NCI-H146 treated with DMSO at 0.1 percent for 48 hours (cell line): ENCODE data around the gene TBC1D10B.
A peak's percentile ranks its signal among the peaks of the same experiment; 100 is the strongest.
"Not testable (repeated sequence)": the region's sequence is repeated elsewhere in the genome, so short reads cannot be mapped to it uniquely, and the experiment has no call there.

ENCODE experiments used
- DNase-seq: peaks from one replicate; lab custom pipeline; 2025; ENCODE audit not compliant: unreplicated experiment; lab: John Stamatoyannopoulos, UW

TBC1D10B gene

DNA sequence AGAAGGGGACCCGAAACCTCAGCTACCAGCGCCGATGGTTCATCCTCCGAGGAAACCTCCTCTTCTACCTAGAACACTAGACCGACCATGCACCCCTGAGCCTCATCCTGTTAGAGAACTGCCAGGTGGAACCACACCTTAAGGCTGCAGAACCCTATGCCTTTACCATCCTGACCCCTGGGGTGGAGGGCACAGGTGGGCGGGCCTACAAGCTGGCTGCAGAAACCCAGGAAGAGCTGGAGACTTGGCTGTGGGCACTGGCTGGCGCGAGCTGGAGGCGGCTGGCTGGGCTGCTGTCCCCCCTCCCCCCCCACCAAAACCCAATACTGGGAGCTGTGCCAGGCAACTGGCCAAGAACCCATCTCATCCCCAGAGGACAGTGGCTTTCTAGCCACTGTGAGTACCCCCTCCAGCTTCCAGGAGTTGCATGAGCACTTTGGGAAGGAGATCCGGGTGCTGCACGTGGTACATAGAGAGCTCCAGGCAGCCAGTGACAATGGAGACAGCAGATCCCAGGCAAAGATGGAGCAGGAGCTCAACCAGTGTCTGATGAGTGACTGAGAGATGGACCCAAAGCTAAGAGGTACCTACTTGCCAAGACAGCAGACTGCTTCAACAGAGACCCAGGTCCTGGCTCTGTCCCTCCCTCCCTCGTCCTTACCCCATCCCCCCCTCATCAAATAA, 13.8 kb downstream of the TBC1D10B start:
- DNase-seq: no peak

DNA sequence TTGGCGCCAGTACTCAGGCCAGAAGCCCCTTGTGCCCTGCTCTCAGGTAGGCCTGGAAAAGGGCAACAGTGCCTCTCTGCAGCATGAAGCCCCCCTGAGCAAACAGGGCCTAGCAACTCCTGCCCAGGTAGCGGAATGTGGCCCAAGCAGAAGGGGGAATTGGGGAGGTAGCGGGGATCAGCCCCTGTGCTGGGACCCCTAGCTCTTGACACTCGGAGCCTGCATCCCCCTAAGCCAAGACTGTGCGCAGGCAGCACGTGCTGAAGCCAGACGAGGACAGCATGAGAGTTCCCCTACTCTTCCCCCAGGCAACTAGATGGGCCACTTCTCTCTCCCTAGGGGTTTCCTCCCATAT, 14.4 kb downstream of the TBC1D10B start:
- DNase-seq: no peak

DNA sequence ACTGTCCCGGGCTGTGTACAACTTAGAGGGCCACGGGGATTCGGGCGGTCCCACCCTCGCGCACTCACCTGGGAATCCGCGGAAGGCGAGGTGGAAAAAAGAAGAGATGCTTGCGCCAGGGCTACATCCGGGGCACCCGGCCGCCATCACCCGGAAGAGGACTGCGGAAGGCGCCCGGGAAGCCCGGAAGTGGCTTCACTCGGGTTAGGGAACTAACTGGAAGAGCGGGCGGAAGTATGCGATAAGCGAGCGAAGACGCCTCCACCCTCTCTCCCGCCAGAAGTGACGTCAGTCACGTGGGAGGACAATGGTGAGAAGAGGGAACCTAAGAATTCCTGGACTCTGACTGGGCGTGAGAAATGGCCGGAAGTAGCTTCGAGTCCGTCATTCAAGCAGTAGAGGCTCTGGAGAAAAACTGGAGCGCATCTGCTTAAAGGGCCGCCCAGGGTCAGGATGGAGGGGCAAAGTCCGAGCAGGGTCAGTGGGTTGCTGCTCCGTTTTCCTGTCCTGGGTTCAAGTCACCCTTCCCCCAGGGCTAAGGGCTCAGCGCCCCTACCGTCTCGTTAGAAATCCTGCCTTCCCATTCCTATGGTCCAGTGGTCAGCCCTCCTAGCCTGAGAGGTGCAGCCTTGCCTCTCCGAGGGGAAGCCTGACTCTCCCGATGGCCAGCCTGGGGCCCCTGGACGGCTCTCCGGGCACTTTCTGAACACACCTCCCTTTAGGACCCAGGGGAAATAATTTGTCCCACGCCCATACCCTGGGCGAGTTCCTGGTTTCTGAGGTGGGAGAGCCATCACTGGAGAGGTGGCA, 14.9 kb downstream of the TBC1D10B start, which contains the start of gene CD2BP2:
Gene CD2BP2, minus strand, starts transcription at position 165 of the 810 bp plus-strand sequence. CDS start 627 bp downstream, outside the sequence.
- DNase-seq: peak; percentile 98

DNA sequence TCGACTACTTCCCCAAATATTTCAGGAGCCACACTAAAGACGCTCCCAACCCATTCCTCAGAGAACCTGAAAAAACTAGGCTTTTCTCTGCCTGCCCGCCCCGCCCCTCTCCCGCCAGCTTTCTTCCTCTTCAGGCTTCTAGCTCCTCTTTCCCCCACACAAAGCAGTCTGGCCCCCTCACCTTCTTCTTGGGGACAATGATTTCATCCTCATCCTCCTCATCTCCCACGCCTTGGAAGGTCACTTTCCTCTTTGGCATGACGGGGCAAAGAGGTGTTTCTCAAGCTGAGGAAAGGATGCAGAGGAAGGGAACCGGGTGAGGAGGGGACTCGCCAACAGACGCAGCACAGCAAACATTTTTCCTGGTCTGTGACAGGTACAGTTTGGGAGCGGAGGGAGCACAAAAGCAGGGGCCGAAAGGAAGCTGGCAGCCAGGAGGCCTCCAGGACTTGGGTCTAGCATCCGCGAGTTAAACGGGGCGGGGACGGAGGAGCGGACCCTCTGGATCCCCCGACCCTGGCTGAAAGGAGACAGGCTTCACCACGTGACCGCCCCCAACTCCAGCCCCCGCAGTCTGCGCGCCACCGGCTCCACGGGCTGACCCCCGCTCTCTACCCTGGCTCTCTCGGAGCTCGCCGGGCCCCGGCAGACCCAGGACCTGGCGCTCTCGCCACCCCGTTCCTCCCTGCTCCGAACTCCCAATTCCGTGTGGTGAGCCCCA, 15.7 kb downstream of the TBC1D10B start:
- DNase-seq: no peak

DNA sequence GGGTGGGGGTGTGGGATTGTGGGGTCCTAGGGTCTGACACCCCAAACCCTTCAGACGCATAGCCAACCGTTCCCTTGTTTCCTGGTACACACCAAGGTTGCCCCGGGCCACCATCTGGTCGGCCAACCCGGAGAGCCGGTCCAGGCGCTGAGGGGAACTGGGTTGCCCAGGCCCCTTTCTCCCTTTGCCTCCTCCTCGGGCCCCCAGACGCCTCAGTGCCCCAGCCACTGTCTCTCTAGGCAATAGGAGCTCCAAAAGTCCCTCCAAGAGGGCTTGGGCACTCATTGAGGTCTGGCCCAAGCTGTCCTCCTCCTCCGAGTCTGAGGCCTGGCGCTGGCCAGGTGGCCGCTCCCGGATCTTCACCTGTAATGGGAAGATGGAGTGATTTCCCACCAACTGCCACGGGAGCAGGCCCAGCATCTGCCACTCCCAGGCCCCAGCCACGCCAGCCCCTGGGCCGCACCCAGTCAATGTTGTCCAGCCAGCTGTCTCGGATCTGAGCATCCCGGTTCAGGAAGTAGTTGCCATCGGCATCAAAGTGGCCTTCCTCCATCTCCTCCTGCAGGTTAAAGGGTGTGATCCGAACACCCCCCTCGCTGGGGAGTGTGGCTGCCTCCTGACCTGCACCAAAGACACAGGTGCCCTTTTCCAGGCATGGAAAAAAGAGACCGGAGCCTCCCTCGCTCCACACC, 16.7 kb downstream of the TBC1D10B start:
- DNase-seq: no peak

GRCh38 chr16:30352488-30353401, 17.5 kb downstream of the TBC1D10B start:
- DNase-seq: no peak

- no peak for DNase-seq
Measured at GRCh38 chr16:30351586-30352419, 18.5 kb downstream of the TBC1D10B start.

- DNase-seq: no peak
Measured at GRCh38 chr16:30351001-30351441, 19.3 kb downstream of the TBC1D10B start.

GRCh38 chr16:30350134-30350871, 20.0 kb downstream of the TBC1D10B start:
- DNase-seq: no peak

GRCh38 chr16:30349675-30350074, 20.6 kb downstream of the TBC1D10B start:
- no peak for DNase-seq

- DNase-seq: no peak
Measured at GRCh38 chr16:30348929-30349328, 21.4 kb downstream of the TBC1D10B start.

GRCh38 chr16:30348113-30348512, 22.2 kb downstream of the TBC1D10B start:
- DNase-seq: no peak

- DNase-seq: no peak
Measured at GRCh38 chr16:30346286-30346685, 24.0 kb downstream of the TBC1D10B start.

- not testable (repeated sequence) for DNase-seq
Measured at GRCh38 chr16:30343491-30343820, 26.8 kb downstream of the TBC1D10B start.

- no peak for DNase-seq
Measured at GRCh38 chr16:30342751-30343490, 27.4 kb downstream of the TBC1D10B start.

DNA sequence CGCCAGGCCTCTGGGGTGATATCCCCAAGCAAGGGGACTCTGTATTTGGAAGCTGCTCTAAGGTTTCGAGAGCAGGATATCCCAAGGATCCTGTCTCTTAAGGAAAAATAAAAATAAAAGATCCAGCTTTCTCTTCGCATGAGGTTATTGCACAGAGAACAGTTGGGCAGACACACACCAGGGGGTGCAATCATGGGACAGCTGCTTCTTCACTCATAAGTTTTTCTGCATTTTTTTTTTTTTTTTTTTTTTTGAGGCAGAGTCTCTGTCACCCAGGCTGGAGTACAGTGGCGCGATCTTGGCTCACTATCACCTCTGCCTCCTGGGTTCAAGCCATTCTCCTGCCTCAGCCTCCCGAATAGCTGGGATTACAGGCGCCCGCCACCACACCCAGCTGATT, 28.3 kb downstream of the TBC1D10B start:
- DNase-seq: peak; percentile 19

- peak; percentile 93 for DNase-seq
Measured at GRCh38 chr16:30340621-30341020, 29.7 kb downstream of the TBC1D10B start.

DNA sequence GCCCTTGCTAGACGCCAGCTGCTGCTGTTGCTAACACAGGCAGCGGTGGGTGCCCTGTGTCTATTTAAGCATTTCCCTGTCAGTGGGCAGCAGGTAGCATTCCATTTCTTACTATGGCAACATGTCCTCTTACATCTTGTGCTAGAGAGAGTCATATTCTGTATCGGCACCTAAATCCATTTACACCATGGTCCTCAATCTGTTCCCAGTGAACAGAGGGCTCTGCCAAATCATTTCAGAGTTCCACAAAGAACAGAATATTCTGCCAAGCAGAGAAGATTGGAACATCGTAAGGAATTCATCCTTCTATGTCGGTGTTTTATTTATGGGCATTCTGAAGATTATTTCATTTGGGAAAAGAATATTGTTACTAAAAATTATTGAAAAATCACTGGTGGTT, 31.6 kb downstream of the TBC1D10B start:
- DNase-seq: not testable (repeated sequence)
